ENCODE results near the gene PCDHGA10. TPM values are rescaled to one million over a fixed set of nuclear protein-coding genes. Genes with fewer than 3 reads are reported as not detected.
A peak's percentile ranks its signal among the peaks of the same experiment; 100 is the strongest.

Gene PCDHGA10
- total RNA-seq (2014; rRNA removed; shearing (Covaris generic)) (2.7 and 4.9 TPM in 2 replicates), total RNA-seq (2022) (3.4 and 3.9 TPM in 2 replicates), Bru-seq, nascent RNA (percentile 67 among the genes with signal in this experiment), BruChase-seq, experiment 1, labeled RNA remaining after a 6-hour chase (percentile 79 among the genes with signal in this experiment), BruChase-seq, experiment 2, labeled RNA remaining after a 2-hour chase (percentile 84 among the genes with signal in this experiment)
- long read RNA-seq = 0 reads

GRCh38 chr5:141412854-141413539 lies at the start of gene PCDHGA10:
Gene PCDHGA10, plus strand, starts transcription at chr5:141412987. Its CDS starts 189 bp downstream, at chr5:141413176.
- no peak within 1 kb of the TSS for H3K4me3 ChIP-seq (ENCODE audit: low read depth, low read length, poor library complexity, severe bottlenecking)
- H3K79me2 ChIP-seq (ENCODE audit: insufficient read depth, low read depth, low read length) = no peaks in the 10 kb centered on the region
- H3K27ac ChIP-seq (ENCODE audit: low read depth, low read length, poor library complexity, severe bottlenecking) = no peak within 1 kb of the TSS
- TF ChIP-seq EZH2phosphoT487 (IDR thresholded peaks at IDR 0.05; ENCODE audit: borderline replicate concordance, low read depth, low read length) = no peak
- TF ChIP-seq CTCF (conservative IDR thresholded peaks at IDR 0.05; ENCODE audit: low read length) = peak; percentile 88
- H3K4me2 ChIP-seq (ENCODE audit: low read length) = peak within 1 kb of the TSS; percentile 37; the same call in 1 of the 2 replicates
- no peaks in the 10 kb centered on the region for H3K4me1 ChIP-seq (ENCODE audit: insufficient read depth, low read length, poor library complexity, severe bottlenecking)
- no peaks in the 10 kb centered on the region for H4K20me1 ChIP-seq (ENCODE audit: insufficient read depth, low read length)
- peak; percentile 70 for DNase-seq (ENCODE audit: low spot score)
- no peaks in the 10 kb centered on the region for H3K9me3 ChIP-seq (ENCODE audit: low read length)
- no peaks in the 10 kb centered on the region for H3K36me3 ChIP-seq (ENCODE audit: insufficient read depth, low read length)
- ChIA-PET CTCF (ENCODE audit: unreplicated experiment) (interaction anchor here (0.9 to 1.7 kb wide), 4 partner anchors 43 to 151 kb away, joined by 3 to 8 read pairs (median 4); partner anchors contain the start of gene PCDHGB3), POLR2A (interaction anchor here (0.9 to 2.2 kb wide), 4 partner anchors 63 to 151 kb away, joined by 3 to 6 read pairs (median 3); partner anchors contain the start of gene PCDHGB1)
- no peak within 1 kb of the TSS for H2AFZ ChIP-seq (ENCODE audit: low read length)
- no TSS peak for BruUV-seq (replicated peaks)
- intact Hi-C loops (cut with micrococcal nuclease; ENCODE audit: unreplicated experiment) = loop anchor here (1.0 to 5.0 kb wide), 2 partner anchors 26 to 56 kb away; partner anchors contain the start of genes PCDHGA4, PCDHGB2 and PCDHGB4
- no peaks in the 10 kb centered on the region for H3K9me2 ChIP-seq (ENCODE audit: insufficient read depth, low read length)

- H4K20me1 ChIP-seq (ENCODE audit: insufficient read depth, low read length) = no peaks in the 10 kb centered on the region
- intact Hi-C loops (cut with micrococcal nuclease; ENCODE audit: unreplicated experiment) = loop anchor here (5.0 kb wide), 1 partner anchor 113 kb away; the partner anchor contains the start of gene PCDHGC3
- BruUV-seq (replicated peaks) = no TSS peak
- TF ChIP-seq EZH2phosphoT487 (IDR thresholded peaks at IDR 0.05; ENCODE audit: borderline replicate concordance, low read depth, low read length) (no peak), CTCF (conservative IDR thresholded peaks at IDR 0.05; ENCODE audit: low read length) (peak; percentile 54)
- CTCF ChIA-PET (ENCODE audit: unreplicated experiment) = interaction anchor here (0.8 kb wide), 1 partner anchor 17 kb away, joined by 3 read pairs; no protein-coding TSS in a partner anchor
- H3K9me3 ChIP-seq (ENCODE audit: low read length) = no peaks in the 10 kb centered on the region; the same call in 1 of the 2 replicates
- POLR2A ChIA-PET = interaction anchor here (0.5 kb wide), 1 partner anchor 170 kb away, joined by 5 read pairs; no protein-coding TSS in a partner anchor
- no peak for DNase-seq (ENCODE audit: low spot score)
- peak within 1 kb of the TSS; percentile 79 for H3K4me2 ChIP-seq (ENCODE audit: low read length)
- H3K4me1 ChIP-seq (ENCODE audit: insufficient read depth, low read length, poor library complexity, severe bottlenecking) = peaks cover 41% of the 10 kb centered on the region
- no peaks in the 10 kb centered on the region for H3K9me2 ChIP-seq (ENCODE audit: insufficient read depth, low read length)
- H3K79me2 ChIP-seq (ENCODE audit: insufficient read depth, low read depth, low read length) = peaks cover 24% of the 10 kb centered on the region; the same call in 1 of the 2 replicates
- peaks cover 24% of the 10 kb centered on the region for H3K36me3 ChIP-seq (ENCODE audit: insufficient read depth, low read length)
- no peak within 1 kb of the TSS; the same call in 1 of the 2 replicates for H2AFZ ChIP-seq (ENCODE audit: low read length)
- H3K27ac ChIP-seq (ENCODE audit: low read depth, low read length, poor library complexity, severe bottlenecking) = peak within 1 kb of the TSS; percentile 85
- H3K4me3 ChIP-seq (ENCODE audit: low read depth, low read length, poor library complexity, severe bottlenecking) = peak within 1 kb of the TSS; percentile 66
These were observed 48.7 kb upstream of the PCDHGA10 start, which contains the start of gene PCDHGA5 for GRCh38 chr5:141363952-141364660. Gene PCDHGA5, plus strand, starts transcription at chr5:141364162. Its CDS starts 169 bp downstream, at chr5:141364331.

All from OCI-LY7 (cell line).